Measurements from ENCODE around the gene DUSP28.

DUSP28 gene

DNA sequence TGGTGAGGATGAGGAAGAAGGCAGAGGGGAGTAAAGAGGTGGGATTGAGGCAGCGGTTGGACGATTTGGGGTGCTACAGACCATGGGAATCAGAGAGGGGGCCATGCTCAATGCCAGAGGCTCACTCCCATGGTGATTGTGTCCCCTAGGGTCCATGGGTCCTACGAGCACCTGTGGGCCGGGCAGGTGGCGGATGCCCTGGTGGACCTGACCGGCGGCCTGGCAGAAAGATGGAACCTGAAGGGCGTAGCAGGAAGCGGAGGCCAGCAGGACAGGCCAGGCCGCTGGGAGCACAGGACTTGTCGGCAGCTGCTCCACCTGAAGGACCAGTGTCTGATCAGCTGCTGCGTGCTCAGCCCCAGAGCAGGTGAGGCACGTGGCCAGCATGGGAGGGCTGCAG lies 31.6 kb downstream of the DUSP28 start:
- H3K9me3 Mint-ChIP-seq: no peaks in the 10 kb centered on the region
- no peaks in the 10 kb centered on the region for H3K27me3 Mint-ChIP-seq
- DNase-seq (ENCODE audit: low spot score in 2 of 2): no peak
- peak overlapping the region; percentile 19 for H3K27ac Mint-ChIP-seq (ENCODE audit: low read depth)
- ATAC-seq (replicated peaks; ENCODE audit: extremely low read depth, poor library complexity, severe bottlenecking): no peak
- H3K4me1 Mint-ChIP-seq: peaks cover 21% of the 10 kb centered on the region
- peaks cover 20% of the 10 kb centered on the region for H3K36me3 Mint-ChIP-seq (ENCODE audit: insufficient read depth)
- H3K4me3 Mint-ChIP-seq: no peak overlapping the region

DNA sequence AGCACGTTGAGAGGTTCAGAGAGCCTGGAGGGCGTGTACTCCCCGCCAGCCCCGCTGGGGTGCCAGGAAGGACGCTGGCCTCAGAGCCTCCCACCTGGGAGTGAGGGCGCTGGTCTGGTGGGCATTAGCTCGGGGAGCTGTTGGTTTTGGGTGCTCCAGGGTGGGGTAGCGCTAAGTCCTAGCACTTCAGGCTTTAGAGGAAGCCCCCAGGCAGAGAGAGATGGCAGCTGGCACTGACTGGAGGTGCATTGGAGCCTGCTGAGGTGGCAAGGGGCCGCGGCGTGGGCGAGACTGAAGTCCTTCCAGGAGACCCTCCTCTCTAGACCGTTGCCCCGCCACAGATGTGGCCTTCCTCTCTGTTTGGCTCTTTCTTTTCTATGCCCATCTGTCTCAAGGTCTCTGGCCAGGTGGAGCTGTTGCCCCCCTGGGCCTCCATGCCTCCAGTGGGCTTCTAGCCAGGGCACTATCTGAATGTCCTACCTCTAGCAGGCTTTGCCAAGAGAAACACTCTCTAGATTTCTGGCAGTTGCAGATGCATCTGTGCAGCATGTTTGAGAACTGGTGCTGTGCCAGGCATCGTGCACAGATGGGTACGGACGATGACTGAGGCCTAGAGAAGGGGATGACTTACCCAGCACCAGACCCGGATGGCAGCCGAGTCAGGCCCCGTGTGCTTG lies 33.0 kb downstream of the DUSP28 start:
- no peak overlapping the region for H3K4me3 Mint-ChIP-seq
- H3K27ac Mint-ChIP-seq (ENCODE audit: low read depth): no peak overlapping the region
- no peaks in the 10 kb centered on the region for H3K27me3 Mint-ChIP-seq
- H3K9me3 Mint-ChIP-seq: no peaks in the 10 kb centered on the region
- DNase-seq (ENCODE audit: low spot score in 2 of 2) (no peak), ATAC-seq (replicated peaks; ENCODE audit: extremely low read depth, poor library complexity, severe bottlenecking) (no peak)
- H3K4me1 Mint-ChIP-seq: peaks cover 12% of the 10 kb centered on the region
- peaks cover 17% of the 10 kb centered on the region for H3K36me3 Mint-ChIP-seq (ENCODE audit: insufficient read depth)

DNA sequence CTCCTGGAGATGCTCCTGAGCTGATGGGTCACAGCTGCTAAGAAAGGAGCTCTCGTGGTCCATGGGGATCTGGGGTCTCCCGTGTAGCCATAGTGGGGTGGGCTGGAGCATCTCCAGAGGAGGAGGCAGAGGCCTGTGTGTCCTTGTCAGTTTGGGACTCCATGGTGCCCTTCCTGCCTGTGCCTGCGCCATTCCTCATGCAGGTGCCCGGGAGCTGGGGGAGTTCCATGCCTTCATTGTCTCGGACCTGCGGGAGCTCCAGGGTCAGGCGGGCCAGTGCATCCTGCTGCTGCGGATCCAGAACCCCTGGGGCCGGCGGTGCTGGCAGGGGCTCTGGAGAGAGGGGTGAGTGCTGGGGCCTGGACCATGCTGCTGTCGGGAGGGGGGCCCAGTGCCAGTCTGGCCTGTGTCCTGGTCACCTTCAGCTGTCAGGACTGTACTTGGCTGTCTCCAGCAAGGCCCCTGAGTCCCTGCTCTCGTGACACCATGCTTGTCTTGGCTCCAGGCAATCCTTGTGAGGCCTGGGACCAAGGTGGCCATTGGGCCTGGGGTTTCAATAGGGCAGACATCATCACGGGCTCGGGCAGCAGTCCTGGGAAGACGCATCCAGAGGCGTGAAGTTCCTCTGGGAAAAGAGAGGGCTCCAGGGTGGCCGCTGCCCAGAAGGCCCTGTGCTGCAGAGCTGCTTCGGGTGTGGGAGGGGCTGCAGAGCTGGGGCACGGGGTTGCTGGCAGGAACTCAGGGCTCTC lies 33.7 kb downstream of the DUSP28 start:
- Mint-ChIP-seq H3K4me1 (peaks cover 5% of the 10 kb centered on the region), H3K4me3 (no peak overlapping the region), H3K27ac (ENCODE audit: low read depth) (no peak overlapping the region), H3K9me3 (no peaks in the 10 kb centered on the region), H3K27me3 (no peaks in the 10 kb centered on the region), H3K36me3 (ENCODE audit: insufficient read depth) (peaks cover 17% of the 10 kb centered on the region)
- no peak for ATAC-seq (replicated peaks; ENCODE audit: extremely low read depth, poor library complexity, severe bottlenecking)
- DNase-seq (ENCODE audit: low spot score in 2 of 2): no peak

DNA sequence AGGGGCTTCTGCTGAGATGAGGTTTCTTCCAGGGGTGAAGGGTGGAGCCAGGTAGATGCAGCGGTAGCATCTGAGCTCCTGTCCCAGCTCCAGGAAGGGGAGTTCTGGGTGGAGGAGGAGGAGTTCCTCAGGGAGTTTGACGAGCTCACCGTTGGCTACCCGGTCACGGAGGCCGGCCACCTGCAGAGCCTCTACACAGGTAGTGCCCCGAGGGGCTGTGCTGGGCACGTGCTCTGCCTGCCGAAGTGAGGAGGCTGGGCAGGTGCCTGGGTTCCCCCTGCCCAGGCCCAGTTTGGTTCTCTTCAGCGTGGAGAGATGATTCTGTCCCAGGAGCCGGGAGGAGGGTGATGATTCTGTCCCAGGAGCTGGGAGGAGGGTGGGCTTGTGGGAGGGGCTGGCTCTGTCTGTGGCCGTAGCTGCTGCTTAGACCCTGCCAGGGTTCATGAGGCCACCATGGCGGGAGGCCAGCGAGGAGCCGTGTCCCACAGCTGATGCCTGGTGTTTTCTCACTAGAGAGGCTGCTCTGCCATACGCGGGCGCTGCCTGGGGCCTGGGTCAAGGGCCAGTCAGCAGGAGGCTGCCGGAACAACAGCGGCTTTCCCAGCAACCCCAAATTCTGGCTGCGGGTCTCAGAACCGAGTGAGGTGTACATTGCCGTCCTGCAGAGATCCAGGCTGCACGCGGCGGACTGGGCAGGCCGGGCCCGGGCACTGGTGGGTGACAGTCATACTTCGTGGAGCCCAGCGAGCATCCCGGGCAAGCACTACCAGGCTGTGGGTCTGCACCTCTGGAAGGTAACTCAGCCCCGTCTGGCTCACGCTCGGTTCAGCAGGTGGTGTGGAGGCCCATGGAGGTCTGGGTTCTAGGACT lies 34.6 kb downstream of the DUSP28 start:
- ATAC-seq (replicated peaks; ENCODE audit: extremely low read depth, poor library complexity, severe bottlenecking): no peak
- H3K4me3 Mint-ChIP-seq: no peak overlapping the region
- DNase-seq (ENCODE audit: low spot score in 2 of 2): no peak
- H3K36me3 Mint-ChIP-seq (ENCODE audit: insufficient read depth): peaks cover 17% of the 10 kb centered on the region
- H3K9me3 Mint-ChIP-seq: no peaks in the 10 kb centered on the region
- no peaks in the 10 kb centered on the region for H3K4me1 Mint-ChIP-seq
- H3K27ac Mint-ChIP-seq (ENCODE audit: low read depth): no peak overlapping the region
- no peaks in the 10 kb centered on the region for H3K27me3 Mint-ChIP-seq

DNA sequence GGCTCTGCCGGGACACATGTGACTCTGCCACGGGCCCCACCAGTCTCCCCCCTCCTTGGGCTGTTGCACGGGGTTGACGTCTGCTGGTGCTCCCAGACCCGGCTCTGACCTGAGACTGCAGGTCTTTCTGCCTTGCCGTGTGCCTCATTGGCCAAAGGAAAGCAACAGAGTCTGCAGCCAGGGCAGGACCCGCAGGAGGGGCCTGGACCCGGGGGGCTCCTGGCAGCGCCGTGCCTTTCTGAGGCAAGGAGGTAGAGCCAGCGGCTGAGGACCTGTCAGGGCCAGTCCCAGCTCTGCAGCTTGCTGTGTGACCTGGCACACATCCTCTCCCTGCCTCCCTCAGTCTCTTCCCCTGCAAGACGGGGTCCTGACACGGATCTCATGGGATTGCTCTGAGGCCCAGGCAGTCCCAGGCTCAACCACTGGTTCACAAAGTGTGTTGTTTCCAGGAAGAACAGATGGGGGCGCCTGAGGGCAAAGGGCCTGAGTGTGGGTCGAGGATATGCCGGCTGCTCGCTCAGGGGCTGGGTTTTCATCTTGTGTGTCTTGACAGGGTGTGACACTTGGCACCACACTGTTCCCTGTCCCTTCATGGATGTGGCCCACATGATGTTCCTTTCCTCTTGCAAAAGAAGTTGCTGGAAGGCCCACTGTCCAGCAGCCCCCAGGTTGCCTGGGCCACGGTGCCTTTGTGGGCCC lies 35.4 kb downstream of the DUSP28 start:
- no peak for DNase-seq (ENCODE audit: low spot score in 2 of 2)
- Mint-ChIP-seq H3K9me3 (no peaks in the 10 kb centered on the region), H3K27ac (ENCODE audit: low read depth) (no peak overlapping the region), H3K4me3 (no peak overlapping the region), H3K27me3 (no peaks in the 10 kb centered on the region), H3K36me3 (ENCODE audit: insufficient read depth) (peaks cover 12% of the 10 kb centered on the region), H3K4me1 (no peaks in the 10 kb centered on the region)
- ATAC-seq (replicated peaks; ENCODE audit: extremely low read depth, poor library complexity, severe bottlenecking): no peak

DNA sequence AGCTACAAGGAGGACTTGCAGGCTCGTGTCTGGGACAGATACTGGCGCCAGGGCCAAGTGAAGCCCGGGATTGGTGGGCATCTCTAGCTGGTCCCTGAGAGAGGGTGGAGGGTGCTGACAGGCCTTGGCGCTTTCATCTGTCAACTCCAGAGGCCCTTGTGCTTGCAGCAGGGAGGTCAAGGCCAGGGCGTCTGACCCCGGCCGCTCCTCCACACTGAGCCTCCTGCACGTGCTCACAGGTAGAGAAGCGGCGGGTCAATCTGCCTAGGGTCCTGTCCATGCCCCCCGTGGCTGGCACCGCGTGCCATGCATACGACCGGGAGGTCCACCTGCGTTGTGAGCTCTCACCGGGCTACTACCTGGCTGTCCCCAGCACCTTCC lies 35.9 kb downstream of the DUSP28 start:
- Mint-ChIP-seq H3K4me3 (no peak overlapping the region), H3K9me3 (no peaks in the 10 kb centered on the region), H3K27me3 (no peaks in the 10 kb centered on the region), H3K36me3 (ENCODE audit: insufficient read depth) (peaks cover 11% of the 10 kb centered on the region), H3K4me1 (no peaks in the 10 kb centered on the region), H3K27ac (ENCODE audit: low read depth) (no peak overlapping the region)
- no peak for ATAC-seq (replicated peaks; ENCODE audit: extremely low read depth, poor library complexity, severe bottlenecking)
- DNase-seq (ENCODE audit: low spot score in 2 of 2): no peak

DNA sequence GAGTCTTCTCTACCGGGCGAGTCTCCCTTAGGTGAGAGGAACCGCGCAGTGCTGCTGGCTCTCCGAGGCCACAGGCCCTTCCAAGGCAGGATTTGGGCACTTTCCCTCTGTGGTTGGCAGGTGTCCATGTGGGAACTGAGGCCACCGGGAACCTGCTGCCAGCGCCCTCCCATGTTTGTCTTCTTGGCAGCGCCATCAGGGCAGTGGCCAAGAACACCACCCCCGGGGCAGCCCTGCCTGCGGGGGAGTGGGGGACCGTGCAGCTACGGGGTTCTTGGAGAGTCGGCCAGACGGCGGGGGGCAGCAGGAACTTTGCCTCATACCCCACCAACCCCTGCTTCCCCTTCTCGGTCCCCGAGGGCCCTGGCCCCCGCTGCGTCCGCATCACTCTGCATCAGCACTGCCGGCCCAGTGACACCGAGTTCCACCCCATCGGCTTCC lies 36.4 kb downstream of the DUSP28 start:
- Mint-ChIP-seq H3K36me3 (ENCODE audit: insufficient read depth) (peaks cover 9% of the 10 kb centered on the region), H3K27me3 (no peaks in the 10 kb centered on the region), H3K27ac (ENCODE audit: low read depth) (no peak overlapping the region), H3K4me3 (no peak overlapping the region), H3K9me3 (no peaks in the 10 kb centered on the region), H3K4me1 (no peaks in the 10 kb centered on the region)
- ATAC-seq (replicated peaks; ENCODE audit: extremely low read depth, poor library complexity, severe bottlenecking) (no peak), DNase-seq (ENCODE audit: low spot score in 2 of 2) (no peak)

DNA sequence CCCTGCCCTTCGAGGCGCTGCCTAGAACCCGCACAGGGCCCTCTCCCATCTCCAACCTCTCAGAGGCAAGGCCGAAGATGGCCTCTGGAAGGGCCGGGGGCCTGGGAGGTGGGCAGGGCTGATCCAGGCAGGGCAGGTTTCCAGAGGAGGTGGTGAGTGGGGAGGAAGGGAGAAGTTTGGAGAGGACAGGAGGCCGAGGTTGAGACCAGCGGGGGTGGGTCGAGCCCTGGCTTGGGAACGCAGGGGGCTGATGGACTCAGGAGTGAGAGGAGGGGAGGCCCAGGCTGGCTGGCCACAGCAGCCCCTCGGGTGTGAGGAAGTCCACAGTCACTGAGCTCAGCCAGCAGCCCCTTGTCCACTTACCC lies 36.9 kb downstream of the DUSP28 start:
- H3K4me3 Mint-ChIP-seq: no peak overlapping the region
- H3K9me3 Mint-ChIP-seq: no peaks in the 10 kb centered on the region
- peaks cover 11% of the 10 kb centered on the region for H3K36me3 Mint-ChIP-seq (ENCODE audit: insufficient read depth)
- no peak overlapping the region for H3K27ac Mint-ChIP-seq (ENCODE audit: low read depth)
- no peaks in the 10 kb centered on the region for H3K4me1 Mint-ChIP-seq
- no peak for ATAC-seq (replicated peaks; ENCODE audit: extremely low read depth, poor library complexity, severe bottlenecking)
- H3K27me3 Mint-ChIP-seq: no peaks in the 10 kb centered on the region
- DNase-seq (ENCODE audit: low spot score in 2 of 2): no peak

DNA sequence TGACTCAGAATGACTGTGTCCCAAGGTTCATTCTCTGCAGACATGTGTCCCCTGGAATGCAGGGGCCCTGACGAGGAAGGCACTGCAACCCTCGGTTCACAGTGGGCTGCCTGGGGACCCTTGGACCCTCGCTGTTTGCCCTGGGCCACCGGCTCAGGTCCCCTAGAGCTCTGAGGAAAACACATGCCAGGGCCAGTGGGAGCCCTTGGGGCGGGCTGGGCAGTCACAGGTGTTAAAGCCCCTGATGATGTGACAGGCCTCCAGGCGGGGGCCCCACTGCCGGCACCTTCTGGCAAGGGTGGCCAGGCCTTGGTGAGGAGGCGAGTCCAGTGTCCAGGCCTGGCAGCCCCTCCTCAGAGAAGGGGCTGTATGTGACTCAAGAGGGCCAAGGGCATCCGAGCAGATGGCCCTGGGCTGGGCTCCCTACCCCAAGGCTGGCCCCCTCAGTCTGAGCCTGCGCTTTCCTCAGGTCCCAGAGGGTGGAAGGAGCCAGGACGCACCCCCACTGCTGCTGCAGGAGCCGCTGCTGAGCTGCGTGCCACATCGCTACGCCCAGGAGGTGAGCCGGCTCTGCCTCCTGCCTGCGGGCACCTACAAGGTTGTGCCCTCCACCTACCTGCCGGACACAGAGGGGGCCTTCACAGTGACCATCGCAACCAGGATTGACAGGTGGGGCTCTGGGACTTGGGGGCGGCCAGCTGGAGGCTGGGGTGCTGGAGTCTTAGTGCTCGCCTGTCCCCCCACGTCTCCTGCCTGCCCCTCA lies 37.4 kb downstream of the DUSP28 start:
- no peaks in the 10 kb centered on the region for H3K27me3 Mint-ChIP-seq
- ATAC-seq (replicated peaks; ENCODE audit: extremely low read depth, poor library complexity, severe bottlenecking): no peak
- no peak overlapping the region for H3K4me3 Mint-ChIP-seq
- peaks cover 10% of the 10 kb centered on the region for H3K36me3 Mint-ChIP-seq (ENCODE audit: insufficient read depth)
- H3K27ac Mint-ChIP-seq (ENCODE audit: low read depth): no peak overlapping the region
- DNase-seq (ENCODE audit: low spot score in 2 of 2): no peak
- no peaks in the 10 kb centered on the region for H3K9me3 Mint-ChIP-seq
- no peaks in the 10 kb centered on the region for H3K4me1 Mint-ChIP-seq

DNA sequence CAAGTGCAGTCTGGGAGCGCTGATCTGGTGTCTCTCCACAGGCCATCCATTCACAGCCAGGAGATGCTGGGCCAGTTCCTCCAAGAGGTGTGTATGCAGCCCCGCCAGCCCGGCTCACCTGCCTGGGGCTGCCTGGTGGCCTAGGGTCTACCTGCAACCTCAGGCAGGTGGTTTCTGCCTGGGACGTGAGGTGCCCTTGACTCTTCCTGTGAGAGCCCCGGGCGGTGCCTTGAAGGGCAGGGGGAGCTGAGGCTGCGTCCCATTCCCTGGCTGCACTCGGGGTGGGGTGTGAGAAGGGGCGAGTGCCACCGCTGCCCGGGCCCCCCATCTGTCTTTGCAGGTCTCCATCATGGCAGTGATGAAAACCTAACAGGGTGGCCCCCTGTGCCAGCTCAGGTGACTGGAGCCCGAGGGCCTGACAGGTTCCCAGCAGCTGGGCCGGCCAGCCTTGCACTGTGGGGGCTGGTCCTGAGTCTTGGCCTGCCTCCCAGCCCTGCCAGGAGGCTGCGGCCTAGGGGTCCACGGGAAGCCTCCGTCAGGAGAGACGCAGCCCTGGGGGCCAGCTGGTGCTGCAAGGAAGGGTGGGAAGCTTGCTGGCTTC lies 38.3 kb downstream of the DUSP28 start:
- DNase-seq (ENCODE audit: low spot score in 2 of 2) (no peak), ATAC-seq (replicated peaks; ENCODE audit: extremely low read depth, poor library complexity, severe bottlenecking) (no peak)
- Mint-ChIP-seq H3K9me3 (no peaks in the 10 kb centered on the region), H3K27me3 (no peaks in the 10 kb centered on the region), H3K4me3 (no peak overlapping the region), H3K27ac (ENCODE audit: low read depth) (peak overlapping the region; percentile 22), H3K36me3 (ENCODE audit: insufficient read depth) (peaks cover 9% of the 10 kb centered on the region), H3K4me1 (no peaks in the 10 kb centered on the region)

DNA sequence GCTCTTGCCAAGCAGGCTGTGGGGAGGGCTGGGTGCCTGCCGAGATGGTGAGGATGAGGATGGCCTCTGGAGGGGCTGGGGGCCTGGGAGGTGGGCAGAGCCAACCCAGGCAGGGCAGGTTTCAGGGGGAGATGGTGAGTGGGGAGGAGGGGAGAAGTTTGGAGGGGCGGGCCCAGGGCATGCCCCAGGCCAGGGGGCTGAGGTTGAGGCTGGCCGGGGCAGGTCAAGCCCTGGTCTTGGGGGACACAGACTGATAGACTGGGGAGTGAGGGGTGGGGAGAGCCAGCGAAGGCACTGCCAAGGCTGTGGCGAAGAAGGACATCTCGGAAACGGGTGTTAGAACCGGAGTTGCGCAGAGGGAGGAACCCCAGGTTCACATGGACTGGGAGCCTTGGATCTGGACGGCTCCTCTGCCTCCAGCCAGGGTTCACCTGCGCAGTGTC lies 39.0 kb downstream of the DUSP28 start:
- no peaks in the 10 kb centered on the region for H3K9me3 Mint-ChIP-seq
- no peaks in the 10 kb centered on the region for H3K27me3 Mint-ChIP-seq
- ATAC-seq (replicated peaks; ENCODE audit: extremely low read depth, poor library complexity, severe bottlenecking): no peak
- peak overlapping the region; percentile 22 for H3K27ac Mint-ChIP-seq (ENCODE audit: low read depth)
- DNase-seq (ENCODE audit: low spot score in 2 of 2): no peak
- H3K4me1 Mint-ChIP-seq: no peaks in the 10 kb centered on the region
- H3K36me3 Mint-ChIP-seq (ENCODE audit: insufficient read depth): peaks cover 7% of the 10 kb centered on the region
- H3K4me3 Mint-ChIP-seq: no peak overlapping the region
